Cardiac fibroblast (primary cell): ENCODE data around the gene GDPD3.

Experiments used
- DNase-seq, 2 donors: peaks; one replicate each; pipeline versions ENCODE4 v3.0.0 to v3.0.0-alpha.2; 2010; ENCODE audit warnings: low read depth in 2 of 2
- H3K4me3 ChIP-seq, 2 donors: replicated peaks in 1 of 2; 1 replicate in 1 of 2; 2 replicates in 1 of 2; pipeline ENCODE4 v1.5.1; 2011; ENCODE audit warnings: low read depth in 2 of 2, low read length in 2 of 2, mild to moderate bottlenecking in 2 of 2, moderate library complexity in 1 of 2
- CTCF ChIP-seq: IDR thresholded peaks from one replicate; pipeline ENCODE4 v1.5.1; 2011; ENCODE audit warnings: low read depth, mild to moderate bottlenecking, low read length, inconsistent platforms

The GDPD3 gene

DNA sequence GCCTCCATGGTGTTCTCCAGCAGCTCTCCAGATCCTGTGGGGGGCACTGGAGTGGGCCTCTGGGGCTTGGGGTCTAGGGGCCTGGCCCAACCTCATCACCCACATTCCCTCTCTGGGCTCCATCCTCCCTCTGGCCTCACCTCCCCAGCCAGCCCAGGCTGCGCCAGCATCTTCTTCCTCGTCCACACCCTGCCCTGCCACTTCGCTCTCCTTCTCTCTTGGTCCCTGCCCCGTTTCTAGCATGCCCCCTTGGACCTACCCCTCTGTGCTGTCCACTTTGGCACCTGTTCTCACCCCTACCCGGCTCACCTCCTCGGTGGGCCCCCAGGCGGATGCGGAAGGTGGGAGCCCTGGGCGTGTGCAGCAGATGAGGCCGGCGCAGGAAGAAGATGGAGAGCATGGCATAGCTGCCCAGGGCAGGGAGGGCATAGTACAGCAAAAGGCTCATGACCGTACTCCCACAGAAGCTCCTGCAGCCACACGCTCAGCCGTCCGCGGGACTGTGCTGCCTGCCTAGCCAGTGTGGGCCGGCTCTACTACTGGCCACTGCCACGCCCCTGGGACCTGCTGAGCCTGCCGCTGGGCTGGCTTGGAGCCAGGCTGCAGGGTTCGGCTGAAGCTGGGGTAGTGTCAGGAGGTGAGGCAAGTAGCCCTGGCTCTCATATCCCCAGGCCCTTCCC lies at the start of gene GDPD3:
Gene GDPD3 (minus strand): TSS at position 507 of the 680 bp plus-strand sequence. CDS start 59 bp downstream, at position 448.
- no peak within 1 kb of the TSS for H3K4me3 ChIP-seq
- TF ChIP-seq CTCF: no peak
- DNase-seq: no peak

DNA sequence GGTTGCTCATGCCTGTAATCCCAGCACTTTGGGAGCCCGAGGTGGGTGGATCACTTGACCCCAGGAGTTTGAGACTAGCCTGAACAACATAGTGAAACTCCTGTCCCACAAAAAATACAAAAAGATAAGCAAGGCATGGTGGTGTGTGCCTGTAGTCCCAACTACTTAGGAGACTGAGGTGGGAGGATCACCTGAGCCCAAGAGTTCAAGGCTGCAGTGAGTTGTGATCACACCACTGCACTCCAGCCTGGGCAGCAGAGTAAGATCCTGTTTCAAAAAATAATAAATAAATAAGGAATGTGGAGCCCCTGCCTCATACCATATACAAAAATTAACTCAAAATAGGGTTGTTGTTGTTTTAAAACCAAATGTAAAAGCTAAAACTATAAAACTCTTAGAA lies 43.9 kb upstream of the GDPD3 start:
- no peak overlapping the region for H3K4me3 ChIP-seq
- DNase-seq: no peak
- TF ChIP-seq CTCF: no peak

GRCh38 chr16:30155188-30155587 lies 41.9 kb upstream of the GDPD3 start:
- TF ChIP-seq CTCF: no peak
- no peak overlapping the region for H3K4me3 ChIP-seq
- no peak for DNase-seq

- no peak overlapping the region for H3K4me3 ChIP-seq
- no peak for DNase-seq
- TF ChIP-seq CTCF: no peak
These were observed 39.2 kb upstream of the GDPD3 start for GRCh38 chr16:30152517-30152916.

DNA sequence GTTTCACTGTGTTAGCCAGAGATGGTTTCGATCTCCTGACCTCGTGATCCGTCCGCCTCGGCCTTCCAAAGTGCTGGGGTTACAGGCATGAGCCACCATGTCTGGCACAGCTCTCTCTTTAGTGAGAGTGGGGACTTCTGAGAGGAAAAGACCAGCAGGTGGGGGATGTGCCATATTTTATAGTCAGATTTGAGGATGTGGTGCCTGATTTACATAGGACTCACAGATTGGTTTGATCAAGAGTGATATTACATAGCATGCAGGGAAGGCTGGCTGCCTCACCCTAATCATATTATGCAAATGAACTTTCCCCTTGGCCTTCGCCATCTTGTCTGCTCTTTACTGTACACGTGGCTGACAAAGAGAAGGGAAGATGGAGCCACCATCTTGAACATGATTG lies 37.8 kb upstream of the GDPD3 start:
- TF ChIP-seq CTCF: no peak
- no peak for DNase-seq
- H3K4me3 ChIP-seq: no peak overlapping the region

DNA sequence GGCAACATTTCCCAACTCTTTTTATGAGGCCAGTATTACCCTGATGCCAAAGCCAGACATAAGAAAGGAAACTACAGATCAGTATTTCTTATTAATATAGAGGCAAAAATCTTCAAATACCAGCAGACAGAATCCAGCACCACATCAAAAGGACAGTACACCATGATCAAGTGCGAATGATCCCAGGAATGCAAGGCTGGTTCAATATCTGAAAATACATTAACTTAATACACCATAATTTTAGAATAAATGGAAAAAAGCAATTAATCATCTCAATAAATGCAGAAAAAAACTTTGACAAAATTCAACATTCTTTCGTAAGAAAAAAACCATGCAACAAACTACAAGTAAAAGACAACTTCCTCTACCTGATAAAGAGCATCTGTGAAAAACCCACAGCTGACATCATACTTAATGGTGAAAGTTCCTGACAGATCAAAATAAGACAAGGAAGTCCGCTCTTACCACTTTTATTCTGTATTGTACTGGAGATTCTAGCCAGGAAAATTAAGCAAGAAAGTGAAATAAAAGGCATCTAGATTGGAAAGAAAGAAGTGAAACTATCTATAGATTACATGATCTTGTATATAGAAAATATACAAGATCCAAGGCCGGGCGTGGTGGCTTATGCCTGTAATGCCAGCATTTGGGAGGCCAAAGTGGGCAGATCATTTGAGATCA lies 36.1 kb upstream of the GDPD3 start:
- no peak overlapping the region for H3K4me3 ChIP-seq
- DNase-seq: no peak
- TF ChIP-seq CTCF: no peak
